GM13977 (cell line): ENCODE results near the gene CTTN.
A peak's percentile ranks its signal among the peaks of the same experiment; 100 is the strongest.

Source experiments
- DNase-seq: peaks from one replicate; pipeline ENCODE4 v3.0.0; 2012; ENCODE audit warnings: low spot score
- in situ Hi-C: fragments of 300-500 bp; cut with MboI; formaldehyde crosslinking; loops from one replicate; pipeline ENCODE4 v1.12.0; 2022; ENCODE audit warnings: low sequenced_read_pairs, low pct_unique_long_range_greater_than_20kb, mixed read lengths, inconsistent platforms; ENCODE audit not compliant: unreplicated experiment
- TF ChIP-seq, protein P1 (sequence below): IDR thresholded peaks from 2 replicates; pipeline ENCODE4 v1.5.1; 2012; ENCODE audit warnings: mild to moderate bottlenecking, control low read depth; ENCODE audit not compliant: insufficient read depth; ENCODE audit errors: extremely low read depth, missing control alignments

CTTN gene

GRCh38 chr11:70376621-70377020, 21.7 kb upstream of the CTTN start:
- TF ChIP-seq, protein P1, sequence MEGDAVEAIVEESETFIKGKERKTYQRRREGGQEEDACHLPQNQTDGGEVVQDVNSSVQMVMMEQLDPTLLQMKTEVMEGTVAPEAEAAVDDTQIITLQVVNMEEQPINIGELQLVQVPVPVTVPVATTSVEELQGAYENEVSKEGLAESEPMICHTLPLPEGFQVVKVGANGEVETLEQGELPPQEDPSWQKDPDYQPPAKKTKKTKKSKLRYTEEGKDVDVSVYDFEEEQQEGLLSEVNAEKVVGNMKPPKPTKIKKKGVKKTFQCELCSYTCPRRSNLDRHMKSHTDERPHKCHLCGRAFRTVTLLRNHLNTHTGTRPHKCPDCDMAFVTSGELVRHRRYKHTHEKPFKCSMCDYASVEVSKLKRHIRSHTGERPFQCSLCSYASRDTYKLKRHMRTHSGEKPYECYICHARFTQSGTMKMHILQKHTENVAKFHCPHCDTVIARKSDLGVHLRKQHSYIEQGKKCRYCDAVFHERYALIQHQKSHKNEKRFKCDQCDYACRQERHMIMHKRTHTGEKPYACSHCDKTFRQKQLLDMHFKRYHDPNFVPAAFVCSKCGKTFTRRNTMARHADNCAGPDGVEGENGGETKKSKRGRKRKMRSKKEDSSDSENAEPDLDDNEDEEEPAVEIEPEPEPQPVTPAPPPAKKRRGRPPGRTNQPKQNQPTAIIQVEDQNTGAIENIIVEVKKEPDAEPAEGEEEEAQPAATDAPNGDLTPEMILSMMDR: no peak
- in situ Hi-C loops: no loop called here
- no peak for DNase-seq

- DNase-seq: no peak
- TF ChIP-seq, protein P1: no peak
- in situ Hi-C loops: no loop called here
Observed at GRCh38 chr11:70377645-70378044, 20.7 kb upstream of the CTTN start.

- no peak for DNase-seq
- in situ Hi-C loops: no loop called here
- TF ChIP-seq, protein P1: peak; percentile 27
Observed at GRCh38 chr11:70378506-70379134, 19.7 kb upstream of the CTTN start.

- DNase-seq: no peak
- TF ChIP-seq, protein P1: no peak
- in situ Hi-C loops: no loop called here
Observed at GRCh38 chr11:70381350-70381749, 17.0 kb upstream of the CTTN start.

GRCh38 chr11:70381872-70382861, 16.2 kb upstream of the CTTN start:
- TF ChIP-seq, protein P1: no peak
- DNase-seq: no peak
- in situ Hi-C loops: no loop called here

DNA sequence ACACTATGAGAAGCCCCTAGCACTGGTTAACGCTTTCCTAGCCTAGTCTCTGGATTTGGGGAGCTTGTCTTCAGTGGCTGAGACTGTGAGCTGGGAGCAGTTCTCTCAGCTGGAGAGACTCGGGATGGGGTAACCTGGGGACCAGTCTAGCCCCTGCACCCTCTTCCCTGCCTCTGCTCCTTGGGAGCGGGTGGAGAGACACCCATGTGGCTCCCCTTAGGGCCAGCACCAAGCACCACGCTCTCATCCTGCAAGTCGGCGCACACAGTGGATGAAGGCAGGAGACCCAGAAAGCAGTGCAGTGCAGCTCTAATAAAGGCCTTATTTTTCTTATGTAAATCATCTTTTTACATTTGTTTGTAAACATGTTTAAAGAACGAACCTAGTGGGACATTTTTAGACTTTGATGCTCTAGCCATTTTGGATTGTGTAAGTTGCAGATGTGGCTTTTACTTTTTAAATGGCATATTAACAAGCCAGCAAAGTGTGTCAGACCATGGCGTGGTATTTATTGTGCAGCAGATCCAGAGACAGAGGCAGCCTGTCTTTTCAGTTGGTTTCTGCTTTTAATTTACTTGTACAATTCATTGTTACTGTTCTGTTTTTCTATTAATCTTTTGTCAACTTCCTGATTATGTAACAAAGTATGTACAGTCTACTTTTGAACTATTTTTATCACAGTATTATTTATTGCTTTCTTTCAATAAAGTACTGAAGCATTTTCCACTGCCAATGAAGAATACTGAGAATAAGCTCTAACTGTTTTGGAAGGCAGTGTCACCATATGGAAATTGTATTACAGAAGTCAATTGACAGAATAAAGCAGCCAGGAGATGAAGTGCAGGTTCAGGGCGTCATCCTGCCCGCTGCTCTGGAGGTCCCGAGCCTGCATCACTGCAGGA, 14.4 kb upstream of the CTTN start:
- in situ Hi-C loops: no loop called here
- TF ChIP-seq, protein P1: no peak
- no peak for DNase-seq
